Muscle layer of colon (tissue), 2 donors: ENCODE measurements around the gene PPFIBP1.
A peak's percentile ranks its signal among the peaks of the same experiment; 100 is the strongest.
"Not testable (repeated sequence)": the region's sequence is repeated elsewhere in the genome, so short reads cannot be mapped to it uniquely, and the experiment has no call there.

Experiments used
- H3K27ac ChIP-seq: one replicate; pipeline ENCODE4 v1.7.0; 2013; ENCODE audit warnings: low read depth, mild to moderate bottlenecking, low read length, moderate library complexity
- H3K27me3 ChIP-seq, 2 donors: one replicate each; pipeline ENCODE4 v1.7.0; 2013; ENCODE audit warnings: low read length in 2 of 2, mild to moderate bottlenecking in 2 of 2; ENCODE audit not compliant: insufficient read depth in 2 of 2, control insufficient read depth in 1 of 2
- H3K36me3 ChIP-seq: one replicate; pipeline ENCODE4 v1.7.0; 2013; ENCODE audit warnings: mild to moderate bottlenecking, low read length; ENCODE audit not compliant: insufficient read depth
- H3K4me1 ChIP-seq: one replicate; pipeline ENCODE4 v1.7.0; 2013; ENCODE audit warnings: mild to moderate bottlenecking, low read length; ENCODE audit not compliant: insufficient read depth
- H3K4me3 ChIP-seq, 2 donors: one replicate each; pipeline ENCODE4 v1.7.0; 2013; ENCODE audit warnings: low read length in 2 of 2, low read depth in 1 of 2, mild to moderate bottlenecking in 1 of 2, moderate library complexity in 1 of 2
- H3K9ac ChIP-seq: one replicate; pipeline ENCODE4 v1.7.0; 2013; ENCODE audit warnings: low read length
- H3K9me3 ChIP-seq: one replicate; pipeline ENCODE4 v1.7.0; 2013; ENCODE audit warnings: mild to moderate bottlenecking, low read length
- donor health status: abdominal sarcoma.
- donor health status: Adenocarcinoma of cecum.

PPFIBP1 gene

DNA sequence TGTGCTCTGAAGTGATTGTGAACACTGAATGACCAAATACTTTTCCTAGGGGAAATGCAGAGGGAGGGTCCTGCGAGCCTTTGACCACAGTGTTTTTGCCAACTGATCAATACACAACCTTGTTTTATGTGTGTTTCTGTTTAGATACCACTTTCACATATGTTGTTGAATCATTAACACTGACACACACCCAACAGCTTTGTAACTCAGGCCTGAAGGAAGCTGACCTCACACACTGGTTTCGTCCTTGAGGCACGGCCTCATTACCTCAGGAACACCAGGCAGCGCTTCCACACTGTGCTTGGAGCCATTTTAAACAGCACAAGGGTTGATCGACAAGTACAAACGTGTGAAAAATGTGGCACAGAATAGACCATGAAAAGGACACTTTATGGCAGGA lies 60.0 kb downstream of the PPFIBP1 start:
- peaks cover 15% of the 10 kb centered on the region for H3K4me1 ChIP-seq
- H3K27me3 ChIP-seq = no peaks in the 10 kb centered on the region
- H3K27ac ChIP-seq = no peak overlapping the region
- H3K36me3 ChIP-seq = peaks cover 4% of the 10 kb centered on the region
- H3K9ac ChIP-seq = no peak overlapping the region
- H3K4me3 ChIP-seq = no peak overlapping the region
- no peaks in the 10 kb centered on the region for H3K9me3 ChIP-seq

DNA sequence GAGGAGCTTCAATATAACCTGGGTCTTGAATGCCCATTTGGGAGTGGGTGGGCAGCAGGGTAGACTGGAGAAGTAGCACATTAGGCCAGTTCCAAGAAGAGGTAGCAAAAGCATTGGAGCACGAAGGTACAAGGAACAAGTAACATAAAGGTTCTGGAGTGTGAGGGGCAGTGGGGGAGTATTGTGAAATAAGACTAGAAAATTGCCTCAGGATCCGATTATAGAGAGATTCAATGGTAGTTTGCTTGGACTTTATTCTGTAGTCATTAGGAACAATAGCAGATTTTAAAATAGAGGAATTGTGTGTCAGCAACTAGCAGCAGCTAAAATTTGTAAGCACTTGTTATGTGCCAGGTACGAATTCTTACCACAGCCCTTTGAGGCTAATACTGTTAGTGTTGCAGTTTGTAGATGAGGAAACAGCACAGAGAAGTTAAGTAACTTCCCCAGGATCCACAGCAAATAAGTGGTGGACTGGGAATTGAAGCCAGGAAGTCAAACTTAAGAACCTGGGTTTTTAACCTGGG lies 61.8 kb downstream of the PPFIBP1 start:
- Histone ChIP-seq H3K9me3 (no peaks in the 10 kb centered on the region), H3K27me3 (no peaks in the 10 kb centered on the region), H3K4me1 (peaks cover 12% of the 10 kb centered on the region), H3K36me3 (no peaks in the 10 kb centered on the region), H3K27ac (no peak overlapping the region), H3K4me3 (no peak overlapping the region), H3K9ac (no peak overlapping the region)

DNA sequence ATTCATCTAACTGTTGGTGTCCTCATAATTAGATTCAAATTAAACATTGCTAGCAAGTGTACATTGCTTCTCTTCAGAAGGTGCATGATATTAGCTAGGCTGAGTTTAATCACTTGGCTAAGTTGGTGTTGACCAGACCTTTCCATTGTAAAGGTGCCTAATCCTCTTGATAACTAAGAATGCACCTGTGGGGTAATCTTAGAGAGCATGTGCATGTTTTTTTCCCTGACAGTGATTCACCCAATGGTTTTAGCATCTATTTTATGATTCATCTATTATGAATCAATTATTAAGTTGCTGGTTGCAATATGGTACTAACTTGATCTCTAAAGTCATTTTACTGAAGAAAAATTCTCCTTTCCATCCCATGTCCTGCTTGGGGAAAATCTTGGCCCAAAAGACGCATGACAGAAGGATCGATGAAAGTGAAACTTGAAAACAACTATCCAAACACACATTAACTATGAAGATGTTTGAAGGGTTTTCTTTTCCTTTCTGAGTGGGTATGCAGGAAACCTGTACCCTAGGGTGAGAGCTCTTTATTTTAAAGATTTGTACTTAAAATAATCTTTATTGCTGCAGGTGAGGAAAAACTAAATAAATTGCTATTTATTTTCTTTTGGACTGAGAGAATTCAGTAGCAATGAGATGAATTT lies 64.2 kb downstream of the PPFIBP1 start:
- not testable (repeated sequence) for H3K27me3 ChIP-seq, H3K4me1 ChIP-seq, H3K9me3 ChIP-seq, H3K9ac ChIP-seq, H3K36me3 ChIP-seq, H3K4me3 ChIP-seq, H3K27ac ChIP-seq

- no peaks in the 10 kb centered on the region for H3K9me3 ChIP-seq
- peaks cover 4% of the 10 kb centered on the region for H3K4me1 ChIP-seq
- no peak overlapping the region for H3K9ac ChIP-seq
- no peak overlapping the region for H3K4me3 ChIP-seq
- H3K27me3 ChIP-seq = no peaks in the 10 kb centered on the region
- H3K27ac ChIP-seq = no peak overlapping the region
- H3K36me3 ChIP-seq = no peaks in the 10 kb centered on the region
These were observed 64.8 kb downstream of the PPFIBP1 start for GRCh38 chr12:27588776-27589175.

- Histone ChIP-seq H3K27ac (no peak overlapping the region), H3K36me3 (no peaks in the 10 kb centered on the region), H3K27me3 (no peaks in the 10 kb centered on the region), H3K9ac (no peak overlapping the region), H3K4me3 (no peak overlapping the region), H3K9me3 (no peaks in the 10 kb centered on the region), H3K4me1 (peaks cover 4% of the 10 kb centered on the region)
These were observed 65.4 kb downstream of the PPFIBP1 start for GRCh38 chr12:27589419-27589818.

- not testable (repeated sequence) for H3K36me3 ChIP-seq, H3K9me3 ChIP-seq, H3K4me3 ChIP-seq, H3K27me3 ChIP-seq, H3K9ac ChIP-seq, H3K4me1 ChIP-seq, H3K27ac ChIP-seq
These were observed 67.7 kb downstream of the PPFIBP1 start for GRCh38 chr12:27591698-27592097.

DNA sequence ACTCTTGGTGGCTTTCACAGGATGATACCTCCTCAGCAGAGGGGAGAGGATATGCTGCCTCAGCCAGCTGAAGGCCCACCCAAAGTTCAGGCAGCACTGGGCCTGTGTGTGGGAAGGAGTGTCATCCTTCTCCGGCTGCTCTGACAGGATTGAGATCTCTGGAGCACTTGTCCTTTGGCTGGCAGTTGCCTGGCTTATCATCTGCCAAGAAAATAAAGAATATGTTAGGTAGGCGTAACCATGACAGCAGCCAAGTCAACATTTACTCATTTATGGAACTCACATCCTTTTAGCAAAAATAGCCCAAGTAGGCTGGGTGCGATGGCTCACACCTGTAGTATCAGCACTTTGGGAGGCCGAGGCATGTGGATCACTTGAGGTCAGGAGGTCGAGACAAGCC lies 68.5 kb downstream of the PPFIBP1 start:
- no peaks in the 10 kb centered on the region for H3K27me3 ChIP-seq
- no peak overlapping the region for H3K4me3 ChIP-seq
- no peak overlapping the region for H3K27ac ChIP-seq
- peaks cover 4% of the 10 kb centered on the region for H3K4me1 ChIP-seq
- no peaks in the 10 kb centered on the region for H3K36me3 ChIP-seq
- no peak overlapping the region for H3K9ac ChIP-seq
- no peaks in the 10 kb centered on the region for H3K9me3 ChIP-seq

- Histone ChIP-seq H3K4me1 (peaks cover 4% of the 10 kb centered on the region), H3K27me3 (no peaks in the 10 kb centered on the region), H3K9me3 (no peaks in the 10 kb centered on the region), H3K4me3 (no peak overlapping the region), H3K9ac (no peak overlapping the region), H3K36me3 (no peaks in the 10 kb centered on the region), H3K27ac (no peak overlapping the region)
These were observed 69.3 kb downstream of the PPFIBP1 start for GRCh38 chr12:27593266-27593665.

GRCh38 chr12:27595231-27595642 lies 71.2 kb downstream of the PPFIBP1 start:
- Histone ChIP-seq H3K9me3 (no peaks in the 10 kb centered on the region), H3K4me3 (no peak overlapping the region), H3K36me3 (no peaks in the 10 kb centered on the region), H3K27me3 (no peaks in the 10 kb centered on the region), H3K4me1 (peaks cover 13% of the 10 kb centered on the region), H3K27ac (peak overlapping the region; percentile 34), H3K9ac (no peak overlapping the region)

DNA sequence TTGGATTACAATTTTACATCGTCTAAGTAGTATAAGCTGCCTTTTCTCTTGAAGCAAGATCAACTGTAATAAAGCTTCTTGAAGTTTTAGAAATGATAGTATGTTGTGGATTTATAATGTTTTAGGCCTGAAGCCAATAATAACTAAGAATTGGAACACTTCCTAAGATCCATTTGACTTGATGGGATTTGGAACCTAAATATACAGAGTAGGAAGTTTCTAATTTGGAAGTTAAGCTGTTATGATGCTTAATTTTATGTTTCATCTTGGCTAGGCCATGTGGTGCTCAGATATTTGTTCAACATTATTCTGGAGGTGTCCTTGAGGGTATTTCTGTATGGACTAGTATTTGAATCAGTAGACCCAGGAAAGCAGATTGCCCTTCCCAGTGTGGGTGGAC lies 74.9 kb downstream of the PPFIBP1 start:
- H3K9me3 ChIP-seq, H3K36me3 ChIP-seq, H3K27ac ChIP-seq, H3K4me3 ChIP-seq, H3K27me3 ChIP-seq, H3K9ac ChIP-seq: not testable (repeated sequence)
- peaks cover 21% of the 10 kb centered on the region for H3K4me1 ChIP-seq

GRCh38 chr12:27601056-27601828 lies 77.2 kb downstream of the PPFIBP1 start:
- not testable (repeated sequence) for H3K9me3 ChIP-seq, H3K27me3 ChIP-seq, H3K27ac ChIP-seq, H3K9ac ChIP-seq, H3K4me3 ChIP-seq, H3K36me3 ChIP-seq
- peaks cover 21% of the 10 kb centered on the region for H3K4me1 ChIP-seq

- Histone ChIP-seq H3K9ac (no peak overlapping the region), H3K36me3 (no peaks in the 10 kb centered on the region), H3K27ac (no peak overlapping the region), H3K9me3 (no peaks in the 10 kb centered on the region), H3K4me1 (peaks cover 21% of the 10 kb centered on the region), H3K4me3 (no peak overlapping the region), H3K27me3 (no peaks in the 10 kb centered on the region)
These were observed 78.5 kb downstream of the PPFIBP1 start for GRCh38 chr12:27602516-27602915.
